HTR-8/SVneo (cell line): ENCODE measurements around the gene GALNT10.

ENCODE experiments used
- DNase-seq: peaks from one replicate; pipeline ENCODE4 v3.0.0; 2011; ENCODE audit warnings: low spot score, mixed read lengths; ENCODE audit not compliant: insufficient read length
- FAIRE-seq: peaks from 2 replicates; lab custom pipeline; 2011; peaks lifted over from hg19 to GRCh38; lab: Jason Lieb, UNC

The GALNT10 gene

GRCh38 chr5:154390746-154391359, 200.3 kb downstream of the GALNT10 start:
- no peak for FAIRE-seq
- no peak for DNase-seq

- DNase-seq (no peak), FAIRE-seq (no peak)
Observed at GRCh38 chr5:154391788-154392187, 201.3 kb downstream of the GALNT10 start.

GRCh38 chr5:154393850-154394249, 203.3 kb downstream of the GALNT10 start:
- no peak for FAIRE-seq
- DNase-seq: no peak

GRCh38 chr5:154394307-154394706, 203.8 kb downstream of the GALNT10 start:
- FAIRE-seq (no peak), DNase-seq (no peak)

- FAIRE-seq (no peak), DNase-seq (no peak)
Observed at GRCh38 chr5:154395407-154396106, 205.0 kb downstream of the GALNT10 start.

GRCh38 chr5:154396128-154396527, 205.6 kb downstream of the GALNT10 start:
- FAIRE-seq (no peak), DNase-seq (no peak)

- DNase-seq: no peak
- no peak for FAIRE-seq
Observed at GRCh38 chr5:154397652-154398406, 207.3 kb downstream of the GALNT10 start.

- DNase-seq: no peak
- no peak for FAIRE-seq
Observed at GRCh38 chr5:154400678-154401077, 210.1 kb downstream of the GALNT10 start.

- no peak for FAIRE-seq
- DNase-seq: no peak
Observed at GRCh38 chr5:154401355-154401754, 210.8 kb downstream of the GALNT10 start.

GRCh38 chr5:154401931-154402330, 211.4 kb downstream of the GALNT10 start:
- DNase-seq (no peak), FAIRE-seq (no peak)

- DNase-seq (no peak), FAIRE-seq (no peak)
Observed at GRCh38 chr5:154402611-154403010, 212.1 kb downstream of the GALNT10 start.

- DNase-seq (no peak), FAIRE-seq (no peak)
Observed at GRCh38 chr5:154403234-154403633, 212.7 kb downstream of the GALNT10 start.

- DNase-seq (no peak), FAIRE-seq (no peak)
Observed at GRCh38 chr5:154403776-154404387, 213.3 kb downstream of the GALNT10 start.

GRCh38 chr5:154405078-154405792, 214.7 kb downstream of the GALNT10 start:
- DNase-seq (peak; percentile 88), FAIRE-seq (peak; percentile 4)

- no peak for DNase-seq
- FAIRE-seq: no peak
Observed at GRCh38 chr5:154406231-154406630, 215.7 kb downstream of the GALNT10 start.

GRCh38 chr5:154406826-154407225, 216.3 kb downstream of the GALNT10 start:
- FAIRE-seq: no peak
- DNase-seq: no peak

- DNase-seq (no peak), FAIRE-seq (no peak)
Observed at GRCh38 chr5:154408811-154409210, 218.3 kb downstream of the GALNT10 start.

GRCh38 chr5:154409230-154409840, 218.8 kb downstream of the GALNT10 start:
- DNase-seq (no peak), FAIRE-seq (no peak)

GRCh38 chr5:154410008-154410407, 219.5 kb downstream of the GALNT10 start:
- DNase-seq: no peak

GRCh38 chr5:154410786-154411185, 220.3 kb downstream of the GALNT10 start:
- no peak for FAIRE-seq
- no peak for DNase-seq

More at GRCh38 chr5:154410008-154410407, 219.5 kb downstream of the GALNT10 start:
- FAIRE-seq: no peak
